ENCODE results near the gene RAPGEF4. TPM values are rescaled to one million over a fixed set of nuclear protein-coding genes. Genes with fewer than 3 reads are reported as not detected.

The RAPGEF4 gene
- total RNA-seq, 1 experiment from 2014 or later = 1.4 TPM

DNA sequence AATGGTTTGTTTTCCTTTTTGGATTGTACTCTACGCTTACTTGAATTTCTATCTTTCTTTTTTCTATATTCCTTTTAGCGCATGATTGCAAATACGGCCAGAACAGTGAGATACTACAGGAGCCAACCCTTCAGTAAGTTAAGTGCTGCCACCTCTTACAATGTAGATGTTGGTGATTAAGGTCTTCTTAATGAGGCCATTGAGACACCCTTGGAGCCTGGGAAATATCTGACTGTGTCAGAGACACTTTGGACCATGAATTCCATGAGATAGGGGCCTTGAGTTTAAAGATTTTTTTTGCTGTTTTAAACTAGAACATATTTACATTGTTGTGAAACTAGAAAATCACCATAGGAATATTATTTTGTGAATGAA, 312.9 kb downstream of the RAPGEF4 start:
- DNase-seq = no peak
- Histone ChIP-seq H2AFZ (ENCODE audit: low read length) (no peak overlapping the region), H2BK12ac (ENCODE audit: insufficient read length, low read depth, low read length) (no peak overlapping the region), H3K56ac (ENCODE audit: insufficient read length, low read depth, low read length) (no peak overlapping the region), H3K27me3 (ENCODE audit: insufficient read depth, low read length) (no peaks in the 10 kb centered on the region), H4K91ac (ENCODE audit: insufficient read length, low read depth, low read length) (no peak overlapping the region), H3K4me1 (ENCODE audit: insufficient read depth, low read length) (no peaks in the 10 kb centered on the region), H3K9ac (ENCODE audit: extremely low read depth, insufficient read length, low read length) (no peak overlapping the region), H2BK5ac (ENCODE audit: insufficient read length, low read length) (no peak overlapping the region), H3K9me3 (ENCODE audit: control insufficient read depth, low read depth, low read length) (no peaks in the 10 kb centered on the region), H3K4ac (ENCODE audit: low read depth, low read length) (no peak overlapping the region), H3K18ac (ENCODE audit: insufficient read length, low read depth, low read length) (no peak overlapping the region), H2BK120ac (ENCODE audit: low read depth, low read length, poor library complexity, severe bottlenecking) (no peak overlapping the region), H3K27ac (ENCODE audit: insufficient read length, low read depth, low read length) (no peak overlapping the region), H4K5ac (ENCODE audit: insufficient read length, low read depth, low read length) (no peak overlapping the region), H3K4me2 (ENCODE audit: insufficient read depth, insufficient read length, low read length) (no peak overlapping the region), H3T11ph (ENCODE audit: low read length) (no peak overlapping the region), H2AK5ac (ENCODE audit: insufficient read length, low read length) (no peak overlapping the region), H3K14ac (ENCODE audit: insufficient read depth, low read length) (no peak overlapping the region), H2BK15ac (ENCODE audit: low read depth, low read length) (no peak overlapping the region), H4K20me1 (ENCODE audit: control insufficient read depth, insufficient read depth, insufficient read length) (no peaks in the 10 kb centered on the region), H3K79me2 (ENCODE audit: insufficient read depth, low read length) (no peaks in the 10 kb centered on the region), H3K79me1 (ENCODE audit: insufficient read depth, low read depth, low read length, poor library complexity, severe bottlenecking) (no peaks in the 10 kb centered on the region), H4K8ac (replicated peaks; ENCODE audit: insufficient read length, low read depth, low read length) (no peak overlapping the region), H3K23me2 (ENCODE audit: insufficient read length, low read depth, low read length, poor library complexity, severe bottlenecking) (no peaks in the 10 kb centered on the region), H3K23ac (ENCODE audit: insufficient read length, low read depth, low read length) (no peak overlapping the region), H2BK20ac (ENCODE audit: low read depth, low read length, poor library complexity, severe bottlenecking) (no peak overlapping the region)
- Mint-ChIP-seq H3K4me3 (no peak overlapping the region), H3K36me3 (ENCODE audit: insufficient read depth in 1 of 3, low read depth in 3 of 3) (no peaks in the 10 kb centered on the region), H3K27ac (no peak overlapping the region), H3K27me3 (ENCODE audit: low read depth) (no peaks in the 10 kb centered on the region), H3K9me3 (no peaks in the 10 kb centered on the region), H3K4me1 (peaks cover 0 to 4% of the 10 kb centered on the region in 2 experiments; a peak in 1 of 4 replicates)
- TF ChIP-seq, protein P1, sequence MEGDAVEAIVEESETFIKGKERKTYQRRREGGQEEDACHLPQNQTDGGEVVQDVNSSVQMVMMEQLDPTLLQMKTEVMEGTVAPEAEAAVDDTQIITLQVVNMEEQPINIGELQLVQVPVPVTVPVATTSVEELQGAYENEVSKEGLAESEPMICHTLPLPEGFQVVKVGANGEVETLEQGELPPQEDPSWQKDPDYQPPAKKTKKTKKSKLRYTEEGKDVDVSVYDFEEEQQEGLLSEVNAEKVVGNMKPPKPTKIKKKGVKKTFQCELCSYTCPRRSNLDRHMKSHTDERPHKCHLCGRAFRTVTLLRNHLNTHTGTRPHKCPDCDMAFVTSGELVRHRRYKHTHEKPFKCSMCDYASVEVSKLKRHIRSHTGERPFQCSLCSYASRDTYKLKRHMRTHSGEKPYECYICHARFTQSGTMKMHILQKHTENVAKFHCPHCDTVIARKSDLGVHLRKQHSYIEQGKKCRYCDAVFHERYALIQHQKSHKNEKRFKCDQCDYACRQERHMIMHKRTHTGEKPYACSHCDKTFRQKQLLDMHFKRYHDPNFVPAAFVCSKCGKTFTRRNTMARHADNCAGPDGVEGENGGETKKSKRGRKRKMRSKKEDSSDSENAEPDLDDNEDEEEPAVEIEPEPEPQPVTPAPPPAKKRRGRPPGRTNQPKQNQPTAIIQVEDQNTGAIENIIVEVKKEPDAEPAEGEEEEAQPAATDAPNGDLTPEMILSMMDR (conservative IDR thresholded peaks at IDR 0.05) = no peak
- no CpG with 5 or more reads among the region's 3 CpGs for WGBS (ENCODE audit: extremely low coverage, insufficient read length, low lambda C conversion rate)
